Naive thymus-derived CD4-positive, alpha-beta T cell (primary cell): ENCODE results near the gene FAM83G. TPM values are rescaled to one million over a fixed set of nuclear protein-coding genes. Genes with fewer than 3 reads are reported as not detected.

ENCODE experiments used
- ATAC-seq: fragments of 150-1000 bp; cut with Tn5 transposase; 2 replicates; pipeline ENCODE4 v1.10.0; 2021; ENCODE audit warnings: mild to moderate bottlenecking, moderate library complexity
- CTCF ChIA-PET: fragments of 350-600 bp; sonication (Branson Sonifier 250); formaldehyde crosslinking; loops from one replicate; lab custom pipeline; 2021; ENCODE audit warnings: antibody characterized with exemption; lab: Charles Lee
- POLR2A ChIA-PET: fragments of 350-600 bp; sonication (Branson Sonifier 250); formaldehyde crosslinking; loops from one replicate; lab custom pipeline; 2021; ENCODE audit warnings: antibody characterized with exemption, inconsistent platforms; lab: Charles Lee
- DNase-seq, 9 donors: peaks; one replicate each; pipeline versions ENCODE4 v3.0.0 to v3.0.0-alpha.2; 2020 to 2022; ENCODE audit warnings: mixed read lengths in 1 of 9
- H3K27ac ChIP-seq: one replicate; pipeline ENCODE4 v1.7.0; 2013; ENCODE audit warnings: mild to moderate bottlenecking, low read depth, low read length, moderate library complexity
- H3K27me3 ChIP-seq, 2 donors: one replicate each; pipeline ENCODE4 v1.7.0; 2013; ENCODE audit warnings: low read length in 2 of 2, mild to moderate bottlenecking in 2 of 2, moderate library complexity in 2 of 2; ENCODE audit not compliant: control insufficient read depth in 2 of 2, insufficient read depth in 2 of 2
- H3K36me3 ChIP-seq, 3 experiments: 1 replicate in 2 of 3; 2 replicates in 1 of 3; pipeline ENCODE4 v1.7.0; 2013; ENCODE audit warnings: low read length in 3 of 3, mild to moderate bottlenecking in 3 of 3, moderate library complexity in 1 of 3; ENCODE audit not compliant: insufficient read depth in 3 of 3, control insufficient read depth in 2 of 3
- H3K4me1 ChIP-seq, 2 donors: one replicate each; pipeline ENCODE4 v1.7.0; 2013; ENCODE audit warnings: low read length in 2 of 2, mild to moderate bottlenecking in 2 of 2, moderate library complexity in 1 of 2; ENCODE audit not compliant: control insufficient read depth in 2 of 2, insufficient read depth in 2 of 2
- H3K4me3 ChIP-seq: 2 replicates; pipeline ENCODE4 v1.7.0; 2013; ENCODE audit warnings: mild to moderate bottlenecking, low read length
- H3K9me3 ChIP-seq, 3 experiments: 1 replicate in 2 of 3; 2 replicates in 1 of 3; pipeline ENCODE4 v1.7.0; 2013; ENCODE audit warnings: low read length in 3 of 3; ENCODE audit not compliant: control insufficient read depth in 2 of 3
- H3K27ac Mint-ChIP-seq, 9 donors: one replicate each; pipeline ENCODE4 v1.8.0; 2020 to 2022; ENCODE audit warnings: mixed read lengths in 9 of 9, mild to moderate bottlenecking in 8 of 9, moderate library complexity in 5 of 9, inconsistent platforms in 2 of 9
- H3K27me3 Mint-ChIP-seq, 5 donors: one replicate each; pipeline ENCODE4 v1.8.0; 2021 to 2022; ENCODE audit warnings: mixed read lengths in 5 of 5, mild to moderate bottlenecking in 1 of 5
- H3K36me3 Mint-ChIP-seq, 5 donors: one replicate each; pipeline ENCODE4 v1.8.0; 2020 to 2022; ENCODE audit warnings: mixed read lengths in 5 of 5, mild to moderate bottlenecking in 3 of 5, inconsistent platforms in 1 of 5
- H3K4me1 Mint-ChIP-seq, 7 donors: one replicate each; pipeline ENCODE4 v1.8.0; 2020 to 2022; ENCODE audit warnings: mixed read lengths in 7 of 7, mild to moderate bottlenecking in 3 of 7, inconsistent platforms in 1 of 7
- H3K4me3 Mint-ChIP-seq, 10 donors: one replicate each; pipeline ENCODE4 v1.8.0; 2020 to 2022; ENCODE audit warnings: mild to moderate bottlenecking in 10 of 10, mixed read lengths in 10 of 10, moderate library complexity in 6 of 10, inconsistent platforms in 2 of 10
- H3K9me3 Mint-ChIP-seq, 11 donors: one replicate each; pipeline ENCODE4 v1.8.0; 2020 to 2022; ENCODE audit warnings: mixed read lengths in 11 of 11, mild to moderate bottlenecking in 4 of 11, inconsistent platforms in 1 of 11, moderate library complexity in 1 of 11
- intact Hi-C, 2 donors: fragments of 100-400 bp; cut with micrococcal nuclease; formaldehyde crosslinking; loops; one replicate each; pipeline ENCODE4 v1.15.1; 2023
- polyA plus RNA-seq, 2 donors: library from polyadenylated mRNA; unstranded; fragments of 300-500 nt; fragmentation: Illumina TruSeq; gene quantifications; one replicate each; pipeline ENCODE4 v1.2.3, GENCODE V29; 2021
- total RNA-seq, 6 experiments: library from RNA in 5 of 6; stranded (reverse) in 5 of 6; gene quantifications; 1 replicate in 5 of 6; 2 replicates in 1 of 6; pipeline ENCODE4 v1.2.3 and lab custom pipeline; 2021 to 2026

FAM83G gene
- total and polyA plus RNA-seq, 7 experiments from 2014 or later, result 1.6 to 9.1 (median 4.0) TPM

DNA sequence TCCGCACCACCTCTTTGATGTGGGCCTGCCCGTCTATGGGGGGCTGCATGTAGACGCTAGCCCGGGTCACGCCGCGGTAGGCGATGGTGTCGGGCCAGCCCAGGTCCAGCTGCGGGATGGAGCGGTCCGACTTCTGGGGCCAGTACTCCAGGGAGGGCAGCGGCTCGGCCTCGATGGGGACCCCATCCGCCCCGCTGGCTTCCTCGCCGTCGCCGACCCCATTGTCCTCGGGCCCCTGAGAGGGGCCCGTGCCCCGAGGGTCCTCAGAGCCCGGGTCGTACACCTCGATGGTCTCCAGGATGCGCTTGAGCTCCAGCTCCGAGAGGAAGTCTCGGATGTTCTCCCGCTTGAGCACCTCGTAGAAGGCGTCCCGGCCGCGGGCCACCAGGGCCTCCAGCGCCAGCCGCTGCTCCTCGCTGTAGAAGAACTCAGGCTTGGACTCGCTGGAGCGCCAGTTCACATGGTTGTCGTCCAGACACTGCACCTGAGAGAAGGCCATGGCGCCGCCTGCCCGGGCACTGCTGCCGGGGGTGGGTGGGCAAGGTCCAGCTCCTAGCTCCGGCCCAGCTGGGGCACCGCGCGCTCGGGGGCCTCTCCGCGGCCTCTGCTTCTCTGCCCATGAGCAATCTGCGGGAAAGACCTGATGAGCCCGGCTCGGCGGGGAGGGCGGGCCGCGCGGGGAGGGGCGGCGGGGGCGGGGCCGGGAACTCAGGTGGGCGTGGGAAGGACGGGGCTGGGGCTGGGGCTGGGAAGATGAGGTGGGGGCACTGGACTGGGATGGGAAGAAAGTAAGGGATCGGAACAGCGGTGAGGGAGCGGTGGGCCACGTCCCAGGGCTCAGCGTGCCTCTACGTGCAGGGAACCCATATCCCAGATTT is 782 bp downstream of the FAM83G start:
- H3K36me3 Mint-ChIP-seq, result no peaks in the 10 kb centered on the region
- peak overlapping the region; percentile 84 for H3K27ac ChIP-seq
- H3K4me1 Mint-ChIP-seq, result peaks cover 15 to 37% (median 25%) of the 10 kb centered on the region in 7 donors
- H3K9me3 Mint-ChIP-seq, result no peaks in the 10 kb centered on the region
- no peaks in the 10 kb centered on the region for H3K27me3 ChIP-seq
- intact Hi-C loops, result loop anchor here (2.0 to 10.0 kb wide), 4 partner anchors 41 to 189 kb away; partner anchors contain the start of gene PRPSAP2 (in 1 of the 2)
- H3K27ac Mint-ChIP-seq, result peak overlapping the region; percentile 57 to 94 (median 86)
- no peaks in the 10 kb centered on the region for H3K9me3 ChIP-seq
- ChIA-PET POLR2A (interaction anchor here (0.5 to 1.7 kb wide), 9 partner anchors 9 to 146 kb away, joined by 3 to 8 read pairs (median 3); partner anchors contain the start of gene PRPSAP2), CTCF (interaction anchor here (0.8 kb wide), 1 partner anchor 42 kb away, joined by 4 read pairs; no protein-coding TSS in a partner anchor)
- peak overlapping the region; percentile 61 for H3K4me3 ChIP-seq
- peaks cover 18 to 30% of the 10 kb centered on the region in 2 donors for H3K4me1 ChIP-seq
- ATAC-seq (peak; percentile 6), DNase-seq (peak in 6 of 9 donors; percentile 16 to 59 (median 27))
- peaks cover 0 to 19% (median 0%) of the 10 kb centered on the region in 3 experiments for H3K36me3 ChIP-seq
- H3K27me3 Mint-ChIP-seq, result peaks cover 0 to 17% (median 0%) of the 10 kb centered on the region in 5 donors
- peak overlapping the region; percentile 73 to 94 (median 88) for H3K4me3 Mint-ChIP-seq

DNA sequence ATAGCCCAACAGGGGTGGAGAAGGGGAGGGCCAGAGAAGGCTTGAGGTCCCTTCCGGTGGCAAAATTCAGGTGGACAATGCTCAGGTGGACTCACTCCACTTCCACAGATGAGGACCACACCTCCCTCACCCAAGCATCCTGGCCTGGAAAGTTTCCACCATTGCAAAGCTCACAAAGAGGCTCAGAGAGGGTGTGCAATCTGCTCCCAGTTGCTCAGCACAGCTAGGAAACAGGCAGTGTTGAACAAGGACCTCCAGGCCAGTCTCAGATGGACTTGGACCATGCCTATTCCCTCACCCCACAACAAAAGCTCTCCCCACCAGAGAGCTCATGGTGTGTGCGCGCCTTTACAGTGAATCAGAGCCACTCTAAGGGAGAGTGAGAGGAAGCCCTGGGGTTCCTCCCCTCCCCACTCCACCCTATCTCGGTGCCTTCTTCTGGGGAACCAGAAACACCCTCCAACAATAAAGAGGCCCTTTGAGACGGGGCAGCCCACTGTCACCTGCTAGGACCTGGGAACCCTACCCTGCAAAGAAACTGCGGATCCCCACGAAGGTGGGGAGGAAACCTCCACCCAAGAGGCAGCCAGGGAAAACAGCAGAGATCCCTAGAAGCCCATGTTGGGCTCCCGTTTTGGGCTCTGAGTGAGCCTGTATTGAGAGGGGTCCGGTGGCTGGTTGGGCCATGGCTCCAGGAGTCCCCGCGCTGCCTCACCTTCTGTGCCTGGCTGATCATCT is 1.6 kb downstream of the FAM83G start:
- Histone ChIP-seq H3K36me3 (peaks cover 0 to 19% (median 0%) of the 10 kb centered on the region in 3 experiments), H3K4me1 (peaks cover 18 to 30% of the 10 kb centered on the region in 2 donors), H3K4me3 (peak overlapping the region; percentile 50), H3K27me3 (no peaks in the 10 kb centered on the region), H3K9me3 (no peaks in the 10 kb centered on the region), H3K27ac (peak overlapping the region; percentile 84)
- POLR2A ChIA-PET, result interaction anchor here (1.5 to 1.7 kb wide), 2 partner anchors 8 to 12 kb away, joined by 3 to 4 read pairs; no protein-coding TSS in a partner anchor
- H3K9me3 Mint-ChIP-seq, result no peaks in the 10 kb centered on the region
- H3K27ac Mint-ChIP-seq, result peak overlapping the region in 7 of 9 donors; percentile 6 to 86 (median 59)
- ATAC-seq (no peak), DNase-seq (peak in 3 of 9 donors; percentile 8 to 37 (median 26))
- intact Hi-C loops, result loop anchor here (5.0 to 10.0 kb wide), 3 partner anchors 41 to 188 kb away; partner anchors contain the start of gene PRPSAP2 (in 1 of the 2)
- CTCF ChIA-PET, result interaction anchor here (0.8 to 0.9 kb wide), 2 partner anchors 20 to 42 kb away, joined by 4 read pairs; no protein-coding TSS in a partner anchor
- peaks cover 0 to 15% (median 0%) of the 10 kb centered on the region in 5 donors for H3K27me3 Mint-ChIP-seq
- H3K36me3 Mint-ChIP-seq, result no peaks in the 10 kb centered on the region
- H3K4me1 Mint-ChIP-seq, result peaks cover 15 to 37% (median 25%) of the 10 kb centered on the region in 7 donors
- peak overlapping the region; percentile 73 to 94 (median 86) for H3K4me3 Mint-ChIP-seq

- no peak for DNase-seq
- Mint-ChIP-seq H3K4me1 (peaks cover 15 to 40% (median 25%) of the 10 kb centered on the region in 7 donors), H3K36me3 (peaks cover 0 to 3% (median 0%) of the 10 kb centered on the region in 5 donors), H3K27me3 (peaks cover 0 to 6% (median 0%) of the 10 kb centered on the region in 5 donors), H3K9me3 (no peaks in the 10 kb centered on the region), H3K4me3 (peak overlapping the region; percentile 73 to 93 (median 84)), H3K27ac (peak overlapping the region in 3 of 9 donors; percentile 43 to 56 (median 49))
- intact Hi-C loops, result loop anchor here (5.0 to 10.0 kb wide), 3 partner anchors 40 to 187 kb away; partner anchors contain the start of gene PRPSAP2 (in 1 of the 2)
- Histone ChIP-seq H3K36me3 (peaks cover 0 to 19% (median 0%) of the 10 kb centered on the region in 3 experiments), H3K9me3 (no peaks in the 10 kb centered on the region), H3K4me3 (no peak overlapping the region), H3K27me3 (no peaks in the 10 kb centered on the region), H3K27ac (no peak overlapping the region), H3K4me1 (peaks cover 18 to 30% of the 10 kb centered on the region in 2 donors)
- no peak for ATAC-seq
- ChIA-PET POLR2A (interaction anchor here (1.5 to 1.7 kb wide), 2 partner anchors 9 to 11 kb away, joined by 3 to 4 read pairs; no protein-coding TSS in a partner anchor), CTCF (interaction anchor here (0.9 kb wide), 1 partner anchor 21 kb away, joined by 4 read pairs; no protein-coding TSS in a partner anchor)
Measured at GRCh38 chr17:19001907-19002590, 2.5 kb downstream of the FAM83G start.

DNA sequence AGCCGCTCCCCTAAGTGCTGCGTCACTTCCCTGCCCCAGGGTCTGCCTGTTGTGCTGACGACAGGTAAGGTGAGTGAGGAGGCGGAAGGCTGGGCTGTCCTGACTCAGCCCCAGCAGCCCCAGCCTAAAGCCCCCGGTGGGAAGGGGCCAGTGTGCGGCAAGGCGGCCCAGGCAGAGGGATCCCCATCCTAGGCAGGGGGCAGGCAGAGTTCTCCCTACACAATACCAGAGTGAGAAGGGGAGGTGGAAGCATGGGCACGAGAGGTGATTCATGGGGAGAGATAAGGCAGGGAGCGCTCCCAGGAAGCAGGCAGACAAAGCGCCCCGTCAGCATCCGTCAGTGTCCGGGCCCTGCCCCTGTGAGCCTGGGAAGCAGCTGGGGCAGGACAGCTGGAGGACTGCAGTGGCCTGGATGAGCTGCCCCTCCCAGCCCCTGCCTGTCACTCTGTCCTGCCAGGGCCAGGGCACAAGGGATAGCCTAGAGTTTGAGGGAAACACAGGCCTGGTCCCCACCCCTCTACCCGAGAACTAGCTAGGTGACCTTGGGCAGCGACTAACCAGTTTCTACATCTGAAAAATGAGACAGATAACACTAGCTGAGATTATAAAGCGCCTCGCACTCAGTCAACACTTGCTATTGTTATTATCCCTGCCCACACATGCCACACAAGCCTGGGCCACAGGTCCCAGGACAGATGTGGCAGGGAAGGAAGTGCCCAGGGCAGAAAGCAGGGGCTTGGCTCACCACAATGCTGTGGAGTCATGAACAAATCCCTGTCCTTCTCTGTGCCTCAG is 3.8 kb downstream of the FAM83G start:
- H3K36me3 ChIP-seq, result peaks cover 0 to 25% (median 0%) of the 10 kb centered on the region in 3 experiments
- H3K27me3 Mint-ChIP-seq, result no peaks in the 10 kb centered on the region
- H3K4me3 ChIP-seq, result no peak overlapping the region
- no peaks in the 10 kb centered on the region for H3K27me3 ChIP-seq
- peaks cover 18 to 30% of the 10 kb centered on the region in 2 donors for H3K4me1 ChIP-seq
- H3K9me3 ChIP-seq, result peaks cover 0 to 6% (median 0%) of the 10 kb centered on the region in 3 experiments
- no peak overlapping the region for H3K4me3 Mint-ChIP-seq
- H3K4me1 Mint-ChIP-seq, result peaks cover 15 to 34% (median 25%) of the 10 kb centered on the region in 7 donors
- peaks cover 0 to 13% (median 5%) of the 10 kb centered on the region in 5 donors for H3K36me3 Mint-ChIP-seq
- POLR2A ChIA-PET, result no interaction called here
- peaks cover 0 to 7% (median 0%) of the 10 kb centered on the region in 11 donors for H3K9me3 Mint-ChIP-seq
- H3K27ac Mint-ChIP-seq, result no peak overlapping the region
- H3K27ac ChIP-seq, result no peak overlapping the region
- ATAC-seq, result no peak
- CTCF ChIA-PET, result no interaction called here
- no peak for DNase-seq
- intact Hi-C loops, result loop anchor here (5.0 to 10.0 kb wide), 3 partner anchors 38 to 186 kb away; partner anchors contain the start of gene PRPSAP2 (in 1 of the 2)

DNA sequence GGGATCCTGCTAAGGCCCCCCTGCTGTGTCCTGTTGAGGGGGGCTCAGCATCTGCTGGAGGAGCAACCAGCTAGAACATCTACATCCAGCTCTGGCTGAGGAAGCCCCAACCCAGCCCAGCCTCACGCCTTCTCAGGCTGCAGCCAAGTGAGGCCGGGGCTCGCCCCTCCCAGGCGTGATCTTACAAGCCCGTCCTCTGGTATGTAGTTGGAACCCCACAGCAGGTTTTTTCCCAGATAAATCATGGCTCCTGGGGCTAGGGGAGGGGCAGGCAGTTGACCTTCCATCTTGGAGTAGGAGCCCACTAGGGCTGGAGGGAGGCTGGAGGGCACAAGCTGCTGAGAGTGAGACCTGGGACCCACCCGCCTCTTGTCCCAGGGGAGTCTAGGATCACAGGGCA is 4.7 kb downstream of the FAM83G start:
- peaks cover 15 to 31% (median 25%) of the 10 kb centered on the region in 7 donors for H3K4me1 Mint-ChIP-seq
- ATAC-seq (no peak), DNase-seq (no peak)
- intact Hi-C loops, result loop anchor here (5.0 to 10.0 kb wide), 3 partner anchors 38 to 185 kb away; partner anchors contain the start of gene PRPSAP2 (in 1 of the 2)
- POLR2A ChIA-PET, result no interaction called here
- no peak overlapping the region for H3K4me3 Mint-ChIP-seq
- Histone ChIP-seq H3K9me3 (peaks cover 0 to 7% (median 0%) of the 10 kb centered on the region in 3 experiments), H3K36me3 (peaks cover 0 to 25% (median 0%) of the 10 kb centered on the region in 3 experiments), H3K4me3 (no peak overlapping the region), H3K27ac (no peak overlapping the region), H3K4me1 (peaks cover 18 to 27% of the 10 kb centered on the region in 2 donors), H3K27me3 (no peaks in the 10 kb centered on the region)
- CTCF ChIA-PET, result no interaction called here
- no peak overlapping the region for H3K27ac Mint-ChIP-seq
- H3K9me3 Mint-ChIP-seq, result peaks cover 0 to 15% (median 5%) of the 10 kb centered on the region in 11 donors
- no peaks in the 10 kb centered on the region for H3K27me3 Mint-ChIP-seq
- H3K36me3 Mint-ChIP-seq, result peaks cover 4 to 18% (median 13%) of the 10 kb centered on the region in 5 donors
